A549 (cell line): ENCODE measurements around the gene ILK. TPM values are rescaled to one million over a fixed set of nuclear protein-coding genes. Genes with fewer than 3 reads are reported as not detected.

Experiments
- ATAC-seq, 2 experiments: fragments of 200-7000 bp in 1 of 2; fragments of >200 bp in 1 of 2; cut with Nextera tagmentation in 1 of 2; cut with Tn5 transposase in 1 of 2; 3 replicates each; pipeline versions ENCODE4 v1.8.0 to v1.9.1; 2018 to 2020; ENCODE audit warnings: mild to moderate bottlenecking in 1 of 2, moderate library complexity in 1 of 2
- CTCF ChIA-PET: fragments of 300-600 bp; sonication (Branson Sonifier 250); formaldehyde crosslinking; extraction: SDS; loops from one replicate; lab custom pipeline; 2021; ENCODE audit warnings: antibody characterized with exemption, inconsistent platforms; lab: Yijun Ruan, JAX
- POLR2A ChIA-PET: fragments of 350-600 bp; formaldehyde crosslinking; extraction: SDS; loops from one replicate; lab custom pipeline; 2021; ENCODE audit warnings: antibody characterized with exemption, inconsistent platforms; lab: Yijun Ruan, JAX
- DNase-seq, 2 experiments: peaks; one replicate each; pipeline versions ENCODE4 v3.0.0 to v3.0.0-alpha.2; 2011 to 2016; ENCODE audit warnings: low read depth in 1 of 2, low spot score in 1 of 2
- FAIRE-seq: peaks from 2 replicates; lab custom pipeline; 2011; peaks lifted over from hg19 to GRCh38; lab: Jason Lieb, UNC
- H3K27ac ChIP-seq, 2 experiments: fragments of >200 bp; sonication (Bioruptor Twin); formaldehyde crosslinking; 3 replicates each; pipeline ENCODE4 v1.5.1; 2016 to 2017
- H3K4me1 ChIP-seq: fragments of >200 bp; sonication (Bioruptor Twin); formaldehyde crosslinking; 3 replicates; pipeline ENCODE4 v1.6.1; 2016
- H3K4me2 ChIP-seq: fragments of >200 bp; sonication (Bioruptor Twin); formaldehyde crosslinking; 3 replicates; pipeline ENCODE4 v1.6.1; 2016
- H3K4me3 ChIP-seq: fragments of >200 bp; sonication (Bioruptor Twin); formaldehyde crosslinking; 3 replicates; pipeline ENCODE4 v1.5.1; 2016
- H3K9me3 ChIP-seq: fragments of >200 bp; sonication (Bioruptor Twin); formaldehyde crosslinking; 3 replicates; pipeline ENCODE4 v1.6.1; 2016
- ATOH8 ChIP-seq: fragments of 250-450 bp; sonication (Bioruptor Pico); IDR thresholded peaks from 2 replicates; pipeline ENCODE4 v1.5.0; 2020; ENCODE audit warnings: low read depth, mild to moderate bottlenecking, moderate library complexity
- CEBPB ChIP-seq, 2 experiments: fragments of >200 bp in 1 of 2; sonication (Bioruptor Twin) in 1 of 2; formaldehyde crosslinking in 1 of 2; IDR thresholded peaks; 2 replicates each; pipeline ENCODE4 v1.6.1; 2012 to 2016
- CHD2 ChIP-seq: fragments of 150-350 bp; IDR thresholded peaks from 2 replicates; pipeline ENCODE4 v1.6.1; 2014; ENCODE audit warnings: low read length; ENCODE audit not compliant: partially characterized antibody
- FOXS1 ChIP-seq: fragments of 250-450 bp; sonication (Bioruptor Pico); IDR thresholded peaks from 2 replicates; pipeline ENCODE4 v1.5.0; 2020; ENCODE audit warnings: mild to moderate bottlenecking, moderate library complexity
- GATA3 ChIP-seq: IDR thresholded peaks from 2 replicates; pipeline ENCODE4 v1.6.1; 2012; ENCODE audit warnings: borderline replicate concordance
- HEYL ChIP-seq: fragments of 250-450 bp; sonication (Bioruptor Pico); IDR thresholded peaks from 2 replicates; pipeline ENCODE4 v1.8.0; 2021; ENCODE audit warnings: mild to moderate bottlenecking, moderate library complexity
- HOXB5 ChIP-seq: fragments of 250-450 bp; sonication (Bioruptor Pico); IDR thresholded peaks from 2 replicates; pipeline ENCODE4 v1.5.0; 2020; ENCODE audit warnings: mild to moderate bottlenecking, moderate library complexity
- KDM1A ChIP-seq: fragments of 200-600 bp; sonication (generic); IDR thresholded peaks from 2 replicates; pipeline ENCODE4 v1.6.1; 2016; ENCODE audit warnings: low read depth, mild to moderate bottlenecking
- KDM5A ChIP-seq: fragments of 200-600 bp; sonication (generic); IDR thresholded peaks from 2 replicates; pipeline ENCODE4 v1.6.1; 2016; ENCODE audit warnings: antibody characterized with exemption, mild to moderate bottlenecking
- MAX ChIP-seq: IDR thresholded peaks from 2 replicates; pipeline ENCODE4 v1.6.1; 2012
- PBX3 ChIP-seq: IDR thresholded peaks from 2 replicates; pipeline ENCODE4 v1.6.1; 2012
- PHF8 ChIP-seq: fragments of 200-600 bp; sonication (generic); IDR thresholded peaks from 2 replicates; pipeline ENCODE4 v1.6.1; 2016; ENCODE audit warnings: low read depth, mild to moderate bottlenecking, antibody characterized with exemption, moderate library complexity, borderline replicate concordance
- POLR2A ChIP-seq: IDR thresholded peaks from 2 replicates; pipeline ENCODE4 v1.6.1; 2012; ENCODE audit warnings: mild to moderate bottlenecking, low read length
- REST ChIP-seq: fragments of 200-600 bp; sonication (generic); IDR thresholded peaks from 2 replicates; pipeline ENCODE4 v1.6.1; 2016; ENCODE audit warnings: antibody characterized with exemption, mild to moderate bottlenecking, moderate library complexity
- RNF2 ChIP-seq: fragments of 200-600 bp; sonication (generic); IDR thresholded peaks from 2 replicates; pipeline ENCODE4 v1.6.1; 2016; ENCODE audit warnings: low read depth, mild to moderate bottlenecking, antibody characterized with exemption, moderate library complexity, borderline replicate concordance
- TFCP2L1 ChIP-seq: fragments of 250-450 bp; sonication (Bioruptor Pico); IDR thresholded peaks from 2 replicates; pipeline ENCODE4 v1.5.0; 2021; ENCODE audit warnings: mild to moderate bottlenecking
- TP53 ChIP-seq: fragments of 250-450 bp; sonication (Bioruptor Pico); IDR thresholded peaks from 2 replicates; pipeline ENCODE4 v1.5.0; 2021; ENCODE audit warnings: mild to moderate bottlenecking, moderate library complexity
- ZSCAN20 ChIP-seq: fragments of 250-450 bp; sonication (Bioruptor Pico); IDR thresholded peaks from 2 replicates; pipeline ENCODE4 v1.8.0; 2022; ENCODE audit warnings: mild to moderate bottlenecking, moderate library complexity
- WGBS: methylation state at CpG from one replicate; pipeline ENCODE4 v1.1.6; 2017; ENCODE audit errors: missing lambda C conversion rate; 5-methylcytosine and 5-hydroxymethylcytosine counted together
- polyA plus RNA-seq, 4 experiments: library from polyadenylated mRNA; depleted of rRNA in 3 of 4; stranded (reverse); fragments of >200 nt; fragmentation: RNase III in 1 of 4; extraction: RNeasy Plus Mini Kit Qiagen cat#74134 plus additional on column Dnase treatment in 1 of 4; gene quantifications; 2 replicates in 3 of 4; 3 replicates in 1 of 4; pipeline ENCODE4 v1.2.3, GENCODE V29; 2011 to 2017

The ILK gene
- polyA plus RNA-seq, 2 of the 4 experiments (the other 2 are of a cell fraction): 108 to 109 TPM

GRCh38 chr11:6616596-6617250 is 13.1 kb downstream of the ILK start:
- Histone ChIP-seq H3K4me3 (no peak overlapping the region), H3K9me3 (no peaks in the 10 kb centered on the region), H3K4me1 (peaks cover 17% of the 10 kb centered on the region), H3K4me2 (no peak overlapping the region), H3K27ac (no peak overlapping the region)
- POLR2A ChIA-PET: no interaction called here
- WGBS: 87% methylated on average over 10 of the region's 14 CpGs
- DNase-seq: no peak
- TF ChIP-seq POLR2A (no peak), HOXB5 (no peak), PHF8 (no peak), MAX (no peak)
- CTCF ChIA-PET: interaction anchor here (0.9 to 1.5 kb wide), 3 partner anchors 12 to 238 kb away, joined by 3 to 6 read pairs (median 4); partner anchors contain the start of gene MRPL17
- FAIRE-seq: no peak
- ATAC-seq: no peak

GRCh38 chr11:6617315-6617781 is 13.8 kb downstream of the ILK start:
- Histone ChIP-seq H3K27ac (no peak overlapping the region), H3K9me3 (no peaks in the 10 kb centered on the region), H3K4me1 (peaks cover 17% of the 10 kb centered on the region), H3K4me3 (no peak overlapping the region), H3K4me2 (no peak overlapping the region)
- no peak for DNase-seq
- ATAC-seq: no peak
- no peak for FAIRE-seq
- ChIA-PET POLR2A (no interaction called here), CTCF (interaction anchor here (1.6 kb wide), 1 partner anchor 66 kb away, joined by 10 read pairs; the partner anchor contains the start of gene MRPL17)
- TF ChIP-seq PBX3: no peak
- TF ChIP-seq CEBPB (IDR thresholded peaks at IDR 0.05): no peak
- no peak for TF ChIP-seq GATA3
- no peak for TF ChIP-seq ZSCAN20 (CRISPR knock-in tag)
- no peak for TF ChIP-seq TFCP2L1 (CRISPR knock-in tag)
- TF ChIP-seq FOXS1 (CRISPR knock-in tag): no peak
- no peak for TF ChIP-seq RNF2
- TF ChIP-seq CHD2: no peak
- TF ChIP-seq KDM1A: no peak
- no peak for TF ChIP-seq ATOH8 (CRISPR knock-in tag)
- WGBS: 98% methylated on average over 5 of the region's 5 CpGs

- FAIRE-seq: no peak
- no peak for TF ChIP-seq HEYL (CRISPR knock-in tag)
- no peak for TF ChIP-seq REST
- no peak for TF ChIP-seq TP53
- no peak for TF ChIP-seq KDM5A
- TF ChIP-seq, all 56 proteins: peak for 0
- no peaks in the 10 kb centered on the region for H3K9me3 ChIP-seq
- peak overlapping the region; percentile 88 for H3K4me2 ChIP-seq
- ChIA-PET CTCF (interaction anchor here (0.7 to 2.4 kb wide), 7 partner anchors 12 to 87 kb away, joined by 3 to 10 read pairs (median 4); partner anchors contain the start of genes ILK, MRPL17 and RRP8), POLR2A (interaction anchor here (0.6 to 1.5 kb wide), 6 partner anchors 10 to 196 kb away, joined by 3 to 11 read pairs (median 4); partner anchors contain the start of gene MRPL17)
- peak overlapping the region; percentile 80 to 90 for H3K27ac ChIP-seq
- ATAC-seq (peak in 1 of 2 experiments; percentile 4; a peak in 3 of 6 replicates), DNase-seq (no peak)
- peaks cover 12% of the 10 kb centered on the region; the same call in 2 of the 3 replicates for H3K4me1 ChIP-seq
- H3K4me3 ChIP-seq: peak overlapping the region; percentile 70
- WGBS: 78% methylated on average over 13 of the region's 15 CpGs
Observed at GRCh38 chr11:6618117-6619003, 14.8 kb downstream of the ILK start.
